Activated naive CD8-positive, alpha-beta T cell treated with anti-CD3 and anti-CD28 coated beads, Interleukin-2, amount 10 ng/mL, durations not matched to agents 7 days and 5 days (primary cell): Measurements from ENCODE around the gene DNAH1. TPM values are rescaled to one million over a fixed set of nuclear protein-coding genes. Genes with fewer than 3 reads are reported as not detected.

ENCODE experiments used
- ATAC-seq: fragments of 150-1000 bp; cut with Tn5 transposase; one replicate; pipeline ENCODE4 v1.10.0; 2021; ENCODE audit warnings: low read depth, moderate library complexity
- POLR2A ChIA-PET: fragments of 350-600 bp; sonication (Branson Sonifier 250); formaldehyde crosslinking; loops from one replicate; lab custom pipeline; 2021; ENCODE audit warnings: antibody characterized with exemption; lab: Charles Lee
- DNase-seq: peaks from one replicate; pipeline ENCODE4 v3.0.0; 2021
- H3K27ac Mint-ChIP-seq: one replicate; pipeline ENCODE4 v1.8.0; 2022; ENCODE audit warnings: mild to moderate bottlenecking, mixed read lengths
- H3K27me3 Mint-ChIP-seq: one replicate; pipeline ENCODE4 v1.8.0; 2022; ENCODE audit warnings: mild to moderate bottlenecking, moderate library complexity, mixed read lengths
- H3K36me3 Mint-ChIP-seq: one replicate; pipeline ENCODE4 v1.8.0; 2021; ENCODE audit warnings: mild to moderate bottlenecking, mixed read lengths
- H3K4me1 Mint-ChIP-seq: one replicate; pipeline ENCODE4 v1.8.0; 2021; ENCODE audit warnings: mixed read lengths
- H3K4me3 Mint-ChIP-seq: one replicate; pipeline ENCODE4 v1.8.0; 2022; ENCODE audit warnings: mild to moderate bottlenecking, moderate library complexity, mixed read lengths
- H3K9me3 Mint-ChIP-seq: one replicate; pipeline ENCODE4 v1.8.0; 2021; ENCODE audit warnings: mixed read lengths
- total RNA-seq, 2 experiments: library from RNA; stranded (reverse); gene quantifications; one replicate each; pipeline ENCODE4 v1.2.3, GENCODE V29; 2021

Gene DNAH1
- total RNA-seq, 2 experiments from 2014 or later = 28.5 to 30.0 TPM

DNA sequence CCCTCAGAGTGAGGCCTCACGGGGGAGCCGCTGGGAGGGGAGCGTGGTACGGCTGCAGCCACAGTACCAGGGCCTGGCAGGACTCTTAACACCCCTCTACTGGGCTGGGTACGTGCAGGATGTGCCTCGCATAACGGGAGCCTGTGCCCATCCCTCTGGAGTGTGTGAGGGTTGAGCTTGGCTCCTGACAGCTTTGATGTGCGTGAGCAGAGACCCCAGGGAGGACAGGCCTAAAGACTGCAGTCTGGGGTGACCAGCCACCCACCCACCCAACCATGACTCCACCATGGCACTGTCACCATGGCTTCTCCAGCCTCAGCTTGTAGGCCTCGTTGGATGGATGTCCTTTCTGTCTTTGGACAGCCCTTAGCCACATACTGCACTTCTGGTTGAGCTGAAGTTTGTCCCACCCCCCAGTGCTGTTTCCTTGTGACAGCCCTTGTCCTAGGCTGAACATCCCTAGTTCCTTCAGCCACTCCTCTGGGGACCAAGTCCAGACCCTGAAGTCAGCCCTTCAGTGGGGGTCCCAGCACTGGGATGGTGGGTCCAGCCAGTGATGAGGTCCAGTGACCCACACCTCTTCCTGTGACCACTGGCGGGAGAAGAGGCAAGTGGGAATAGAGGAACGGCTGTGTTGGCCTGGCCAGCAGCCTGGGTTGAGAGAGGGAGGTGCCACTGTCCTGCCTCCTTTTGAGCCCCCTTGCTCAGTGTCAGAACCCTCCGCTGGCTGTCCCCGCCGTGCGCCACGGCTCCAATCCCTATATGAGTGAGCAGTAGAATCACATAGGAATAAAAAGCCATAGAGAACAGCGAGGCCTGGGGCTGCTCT, 22.4 kb upstream of the DNAH1 start:
- Mint-ChIP-seq H3K9me3 (no peaks in the 10 kb centered on the region), H3K36me3 (peaks cover 1% of the 10 kb centered on the region), H3K4me1 (peaks cover 23% of the 10 kb centered on the region), H3K27me3 (no peaks in the 10 kb centered on the region), H3K4me3 (no peak overlapping the region), H3K27ac (no peak overlapping the region)
- DNase-seq = no peak
- no peak for ATAC-seq
- POLR2A ChIA-PET = no interaction called here

DNA sequence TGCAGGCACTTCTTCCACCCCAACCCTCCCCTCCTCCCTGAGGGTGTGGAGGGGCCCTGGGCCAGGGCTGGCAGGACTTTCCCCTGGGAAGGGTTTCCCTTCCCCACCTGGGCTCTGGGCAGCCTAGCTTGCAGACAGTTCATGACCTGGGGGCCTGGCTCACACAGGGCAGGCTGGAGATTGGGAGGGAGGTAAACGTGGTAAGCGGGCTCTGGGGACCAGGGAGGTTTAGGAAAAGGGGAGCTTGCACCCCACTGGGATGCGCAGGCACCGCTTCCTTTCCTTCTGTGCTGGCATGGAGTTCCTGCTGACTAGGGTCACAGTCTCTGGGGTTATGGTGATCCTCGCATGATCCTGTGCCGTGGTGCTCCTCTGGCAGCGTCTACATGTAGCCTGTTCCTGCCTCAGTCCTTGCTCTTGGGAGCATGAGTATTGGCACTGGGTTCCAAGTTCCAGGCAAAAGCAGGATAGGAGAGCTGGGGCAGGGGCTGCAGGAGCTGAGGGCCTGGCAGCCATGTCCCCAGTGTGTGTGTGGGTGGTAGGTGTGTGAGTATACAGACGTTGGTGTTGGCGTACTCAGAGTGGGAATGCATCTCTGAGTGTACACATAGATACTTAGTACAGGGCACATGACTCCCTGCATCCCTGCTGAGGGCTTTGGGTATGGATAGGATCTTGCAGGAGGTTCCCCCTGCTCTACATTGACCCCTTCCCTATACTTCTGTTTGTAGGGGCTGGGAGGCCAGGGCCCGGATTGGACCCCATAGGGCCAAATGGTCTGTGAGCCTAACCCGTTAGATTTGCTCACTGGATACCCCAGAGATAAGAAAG, 21.6 kb upstream of the DNAH1 start:
- DNase-seq = no peak
- POLR2A ChIA-PET = no interaction called here
- H3K9me3 Mint-ChIP-seq = no peaks in the 10 kb centered on the region
- peaks cover 16% of the 10 kb centered on the region for H3K4me1 Mint-ChIP-seq
- no peak for ATAC-seq
- H3K27me3 Mint-ChIP-seq = no peaks in the 10 kb centered on the region
- H3K36me3 Mint-ChIP-seq = peaks cover 1% of the 10 kb centered on the region
- no peak overlapping the region for H3K27ac Mint-ChIP-seq
- H3K4me3 Mint-ChIP-seq = no peak overlapping the region

DNA sequence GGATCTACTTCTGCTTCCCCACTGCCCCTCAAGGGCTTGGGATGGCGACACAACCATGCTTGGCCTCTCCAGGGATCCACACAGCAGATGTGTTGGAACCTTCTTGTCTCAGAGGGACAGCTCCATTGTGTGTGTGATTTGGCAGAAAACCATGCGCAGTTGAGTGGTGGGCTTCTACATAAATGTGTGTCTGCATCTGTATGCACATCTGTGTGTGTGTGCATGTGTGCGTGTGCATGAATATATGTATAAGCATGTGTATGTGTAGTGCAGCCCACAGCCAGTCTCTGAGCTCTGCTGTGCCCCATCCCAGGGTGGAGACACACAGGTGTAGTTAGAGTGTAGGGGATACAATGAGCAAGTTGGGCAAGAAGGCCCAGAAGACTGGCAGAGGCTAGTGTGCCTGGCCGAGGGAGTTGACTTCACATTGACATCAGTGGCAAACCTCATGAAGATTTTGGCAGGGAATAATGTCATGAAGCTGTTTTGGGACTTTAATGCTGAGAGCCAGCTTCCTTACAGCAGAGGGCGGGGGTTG, 20.4 kb upstream of the DNAH1 start:
- no peak overlapping the region for H3K4me3 Mint-ChIP-seq
- POLR2A ChIA-PET = no interaction called here
- DNase-seq (no peak), ATAC-seq (no peak)
- H3K4me1 Mint-ChIP-seq = peaks cover 12% of the 10 kb centered on the region
- no peaks in the 10 kb centered on the region for H3K9me3 Mint-ChIP-seq
- H3K36me3 Mint-ChIP-seq = peaks cover 1% of the 10 kb centered on the region
- H3K27me3 Mint-ChIP-seq = no peaks in the 10 kb centered on the region
- H3K27ac Mint-ChIP-seq = no peak overlapping the region

DNA sequence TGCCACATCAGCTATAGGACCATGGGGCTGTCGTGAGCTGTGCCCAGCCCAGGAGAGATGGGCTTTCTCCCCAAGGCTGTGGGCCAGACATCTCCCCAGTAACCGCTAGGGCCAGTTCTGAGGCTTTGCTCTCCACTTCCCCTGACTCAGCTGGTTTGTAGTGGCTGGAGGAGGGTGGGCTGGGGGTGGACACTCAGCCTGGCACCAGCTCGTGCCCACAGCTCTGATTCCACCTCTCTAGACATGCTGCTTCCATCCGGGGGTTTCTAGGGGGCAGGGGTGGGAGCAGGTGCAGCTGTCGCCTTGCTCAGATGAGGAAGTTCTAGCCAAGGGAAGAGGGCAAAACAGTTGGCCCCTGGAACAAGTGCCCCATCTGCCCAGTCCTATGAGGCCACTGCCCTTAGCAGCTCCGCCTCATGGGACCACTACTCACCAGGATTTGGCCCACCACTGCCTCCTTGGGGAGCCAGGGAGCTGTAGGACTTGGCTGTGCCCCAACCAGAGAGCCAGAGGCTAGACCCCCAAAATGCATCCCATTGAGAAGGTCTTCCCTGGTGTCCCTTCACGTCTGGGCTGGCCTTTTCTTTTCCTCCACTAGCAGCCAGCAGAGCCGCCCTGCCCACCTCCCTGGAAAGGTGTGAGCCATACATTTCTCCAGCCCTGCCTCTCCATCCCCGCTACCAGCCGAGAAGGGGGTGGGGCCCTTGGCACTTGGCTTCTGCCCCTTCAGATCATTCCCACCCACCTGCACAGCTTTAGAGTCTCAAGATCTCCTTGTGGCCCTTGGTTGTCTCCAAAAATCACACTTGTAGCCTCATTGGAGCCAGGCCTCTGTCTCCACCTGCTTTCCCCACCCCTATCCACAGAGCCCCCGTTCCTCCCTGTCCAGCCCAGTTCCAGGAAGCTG, 18.6 kb upstream of the DNAH1 start:
- H3K4me3 Mint-ChIP-seq = no peak overlapping the region
- ATAC-seq = no peak
- H3K36me3 Mint-ChIP-seq = no peaks in the 10 kb centered on the region
- no peaks in the 10 kb centered on the region for H3K4me1 Mint-ChIP-seq
- no peaks in the 10 kb centered on the region for H3K27me3 Mint-ChIP-seq
- no peak for DNase-seq
- no peak overlapping the region for H3K27ac Mint-ChIP-seq
- POLR2A ChIA-PET = interaction anchor here (1.1 kb wide), 1 partner anchor 10 kb away, joined by 3 read pairs; the partner anchor contains the start of gene GLYCTK
- H3K9me3 Mint-ChIP-seq = no peaks in the 10 kb centered on the region

DNA sequence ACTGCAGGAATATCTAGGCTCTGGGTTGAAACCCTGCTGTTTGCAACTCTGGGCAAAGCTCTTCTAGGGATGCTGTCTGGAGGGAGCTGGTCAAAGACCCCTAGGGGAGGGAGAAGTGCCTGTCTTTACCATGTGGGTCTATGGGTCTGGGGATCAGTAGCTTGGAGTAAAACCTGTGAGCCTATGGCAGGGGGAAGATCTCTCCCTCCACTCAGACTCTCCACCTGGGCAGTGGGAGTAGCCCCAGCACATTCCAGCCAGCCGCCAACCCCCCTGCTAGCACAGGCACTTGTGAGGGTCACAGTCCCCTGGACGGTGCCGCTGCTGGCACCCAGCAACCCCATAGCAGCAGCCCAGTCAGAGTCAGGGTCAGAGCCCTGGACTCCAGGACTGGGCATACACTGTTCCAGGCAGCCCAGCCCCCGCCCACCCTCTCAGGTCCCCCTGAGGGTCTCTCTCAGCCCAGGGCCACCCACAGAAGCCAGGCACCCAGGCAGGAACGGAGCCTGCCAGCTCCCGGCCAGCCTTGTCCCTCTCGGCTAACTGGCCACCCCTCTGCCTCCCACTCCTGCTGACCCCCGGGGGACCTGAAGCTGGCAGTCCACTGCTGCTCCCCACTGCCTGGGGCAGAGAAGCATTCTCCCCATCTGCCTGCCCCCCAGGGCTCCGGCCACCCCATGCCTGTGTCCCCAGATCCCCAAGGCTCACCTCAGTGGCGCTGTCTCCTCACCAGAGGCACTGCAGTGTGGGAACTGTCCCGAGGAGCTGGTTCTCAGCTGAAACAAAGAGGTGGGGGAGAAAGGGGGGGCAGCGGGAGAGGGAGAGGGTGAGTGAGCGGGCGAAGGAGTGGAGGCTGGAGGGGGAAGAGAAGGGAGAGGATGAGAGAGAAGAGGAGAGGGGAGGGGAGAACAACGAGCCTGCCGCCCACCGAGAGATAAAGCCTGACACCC, 17.7 kb upstream of the DNAH1 start:
- H3K27ac Mint-ChIP-seq = no peak overlapping the region
- DNase-seq = no peak

DNA sequence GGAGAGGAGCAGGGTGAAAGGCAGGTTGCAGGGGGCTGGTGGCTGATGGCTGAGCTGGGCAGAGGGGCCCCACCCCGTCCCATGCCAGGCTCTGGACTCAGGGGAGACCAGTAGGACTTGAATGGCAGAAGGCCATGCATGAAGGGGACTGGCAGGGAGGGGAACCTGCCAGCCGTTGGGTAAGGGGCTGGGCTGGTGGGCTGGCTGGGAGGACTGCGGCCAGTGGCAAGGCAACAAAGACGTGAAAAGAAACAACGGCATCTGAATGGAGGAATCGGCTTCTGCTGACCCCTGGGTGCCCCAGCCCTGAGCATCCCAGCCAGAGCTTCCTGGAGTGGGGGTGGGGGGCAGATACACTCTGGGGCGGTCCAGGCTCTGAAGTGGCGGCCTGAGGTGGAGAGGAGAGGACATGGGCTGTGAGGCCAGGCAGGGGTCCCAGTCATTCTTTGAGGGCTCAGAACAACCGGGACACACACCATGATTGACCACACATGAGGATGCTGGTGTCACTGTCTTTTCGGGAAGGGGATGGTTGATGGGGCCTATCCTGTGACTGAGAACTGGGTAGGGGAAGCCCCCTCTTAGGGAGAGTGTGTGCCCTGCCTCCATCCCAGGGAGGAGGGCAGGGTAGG, 16.8 kb upstream of the DNAH1 start:
- H3K27ac Mint-ChIP-seq = peak overlapping the region; percentile 46
- DNase-seq = no peak
- H3K36me3 Mint-ChIP-seq = no peaks in the 10 kb centered on the region
- POLR2A ChIA-PET = interaction anchor here (1.5 kb wide), 1 partner anchor 10 kb away, joined by 4 read pairs; no protein-coding TSS in a partner anchor
- H3K27me3 Mint-ChIP-seq = no peaks in the 10 kb centered on the region
- H3K4me1 Mint-ChIP-seq = no peaks in the 10 kb centered on the region
- no peak overlapping the region for H3K4me3 Mint-ChIP-seq
- ATAC-seq = no peak
- no peaks in the 10 kb centered on the region for H3K9me3 Mint-ChIP-seq

More for the DNA sequence above, 17.7 kb upstream of the DNAH1 start:
- Mint-ChIP-seq H3K36me3 (no peaks in the 10 kb centered on the region), H3K4me3 (no peak overlapping the region), H3K4me1 (no peaks in the 10 kb centered on the region), H3K9me3 (no peaks in the 10 kb centered on the region), H3K27me3 (no peaks in the 10 kb centered on the region)
- POLR2A ChIA-PET = interaction anchor here (1.1 to 1.5 kb wide), 2 partner anchors 9 to 11 kb away, joined by 3 to 4 read pairs; partner anchors contain the start of gene GLYCTK
- ATAC-seq = no peak

DNA sequence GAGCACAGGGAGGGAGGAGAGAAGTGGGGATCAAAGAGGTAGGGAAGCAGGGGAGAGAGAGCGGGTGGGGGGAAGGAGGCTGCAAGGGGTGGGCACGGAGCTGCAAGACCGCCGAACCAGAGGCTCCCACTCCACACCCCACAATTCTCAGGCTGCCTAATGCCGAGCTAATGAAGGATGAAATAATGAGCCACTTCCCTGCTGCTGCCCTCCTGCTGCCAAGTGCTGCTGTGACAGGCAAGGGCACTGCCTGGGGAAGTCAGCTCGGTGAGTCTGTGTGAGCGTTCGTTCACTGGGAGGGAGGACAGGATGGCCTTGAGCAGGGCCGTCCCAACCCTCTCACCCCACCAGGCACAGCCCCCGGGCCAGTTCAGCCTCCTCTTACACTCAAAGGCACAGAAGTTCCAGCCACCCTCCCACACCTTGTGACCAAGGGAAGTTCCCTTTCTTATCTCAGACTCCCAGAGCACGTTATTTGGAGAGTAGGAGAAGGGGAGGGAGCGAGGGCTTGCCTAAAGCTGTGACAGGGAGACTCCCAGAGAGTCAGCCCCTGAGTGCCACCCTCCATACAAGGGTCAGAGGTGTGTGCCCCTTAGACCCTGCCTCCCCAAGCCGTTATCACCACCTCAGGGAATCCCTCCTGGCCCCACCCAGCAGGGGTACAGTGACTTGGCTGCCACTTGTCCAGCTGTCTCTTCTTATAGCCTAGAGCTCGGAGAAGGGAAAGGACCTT, 16.1 kb upstream of the DNAH1 start:
- ATAC-seq = peak; percentile 11
- no peaks in the 10 kb centered on the region for H3K27me3 Mint-ChIP-seq
- H3K27ac Mint-ChIP-seq = peak overlapping the region; percentile 46

DNA sequence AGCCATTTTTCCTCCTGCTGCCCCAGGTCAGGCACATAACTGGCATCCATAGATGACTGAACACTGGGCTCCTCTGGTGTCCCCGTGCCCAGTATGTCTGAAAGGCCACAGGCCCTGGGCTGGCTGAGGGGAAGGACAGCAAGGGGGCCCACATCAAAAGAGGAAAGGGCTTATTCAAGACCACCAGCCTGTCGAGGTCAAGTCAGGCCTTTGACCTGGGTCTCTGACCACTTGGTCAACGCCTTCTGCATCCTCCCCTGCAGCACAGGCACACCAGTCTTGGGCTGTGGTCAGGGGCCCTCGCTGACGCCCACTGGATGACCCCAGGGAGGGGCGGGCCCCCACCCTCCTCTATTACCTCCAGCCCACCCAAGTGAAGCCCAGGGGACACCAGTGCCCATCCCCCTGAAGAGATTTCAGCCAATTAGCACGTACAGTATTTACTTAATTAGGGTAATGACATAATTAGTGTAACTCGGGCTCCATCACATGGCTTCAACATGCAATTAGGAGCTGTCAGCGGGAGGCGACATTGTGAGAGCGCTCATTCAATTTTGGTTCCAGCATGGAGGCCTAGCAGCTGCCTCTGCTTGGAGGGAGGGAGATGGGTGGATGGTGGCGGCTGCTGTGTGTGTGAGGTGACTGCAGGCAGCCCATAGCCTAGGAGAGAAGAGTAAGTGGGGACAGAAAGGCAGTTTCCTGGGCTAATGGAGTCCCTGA, 13.5 kb upstream of the DNAH1 start:
- ATAC-seq = no peak
- Mint-ChIP-seq H3K4me1 (peaks cover 11% of the 10 kb centered on the region), H3K27ac (no peak overlapping the region), H3K9me3 (no peaks in the 10 kb centered on the region), H3K36me3 (peaks cover 5% of the 10 kb centered on the region), H3K27me3 (no peaks in the 10 kb centered on the region), H3K4me3 (no peak overlapping the region)
- no peak for DNase-seq
- POLR2A ChIA-PET = no interaction called here

More for the DNA sequence above, 16.1 kb upstream of the DNAH1 start:
- H3K4me3 Mint-ChIP-seq = no peak overlapping the region
- POLR2A ChIA-PET = interaction anchor here (0.6 to 1.5 kb wide), 2 partner anchors 11 to 12 kb away, joined by 3 to 4 read pairs; partner anchors contain the start of gene GLYCTK
- H3K36me3 Mint-ChIP-seq = no peaks in the 10 kb centered on the region
- no peaks in the 10 kb centered on the region for H3K9me3 Mint-ChIP-seq
- no peak for DNase-seq
- H3K4me1 Mint-ChIP-seq = no peaks in the 10 kb centered on the region

DNA sequence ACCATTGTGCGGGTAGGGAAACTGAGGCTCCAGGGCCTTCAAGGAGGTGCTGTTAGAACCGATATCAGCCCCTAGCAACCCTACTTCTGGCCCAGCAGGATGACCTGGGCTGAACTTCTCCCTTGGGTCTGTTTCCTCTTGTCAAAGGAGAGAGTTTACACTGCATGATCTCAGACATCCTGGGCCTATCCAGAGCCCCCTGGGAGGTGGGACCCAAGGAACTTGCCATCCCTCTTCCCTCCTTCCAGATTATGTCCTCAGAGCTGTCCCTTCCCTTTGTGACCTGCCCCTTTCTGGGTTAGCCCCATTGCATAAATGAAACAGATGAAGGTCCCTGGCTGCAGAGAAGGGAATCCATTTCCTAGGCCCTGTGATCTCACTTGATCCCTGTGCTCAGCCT, 12.3 kb upstream of the DNAH1 start:
- Mint-ChIP-seq H3K36me3 (peaks cover 5% of the 10 kb centered on the region), H3K27me3 (no peaks in the 10 kb centered on the region), H3K4me3 (no peak overlapping the region), H3K4me1 (peaks cover 17% of the 10 kb centered on the region), H3K9me3 (no peaks in the 10 kb centered on the region), H3K27ac (no peak overlapping the region)
- POLR2A ChIA-PET = no interaction called here
- DNase-seq = no peak
- no peak for ATAC-seq

DNA sequence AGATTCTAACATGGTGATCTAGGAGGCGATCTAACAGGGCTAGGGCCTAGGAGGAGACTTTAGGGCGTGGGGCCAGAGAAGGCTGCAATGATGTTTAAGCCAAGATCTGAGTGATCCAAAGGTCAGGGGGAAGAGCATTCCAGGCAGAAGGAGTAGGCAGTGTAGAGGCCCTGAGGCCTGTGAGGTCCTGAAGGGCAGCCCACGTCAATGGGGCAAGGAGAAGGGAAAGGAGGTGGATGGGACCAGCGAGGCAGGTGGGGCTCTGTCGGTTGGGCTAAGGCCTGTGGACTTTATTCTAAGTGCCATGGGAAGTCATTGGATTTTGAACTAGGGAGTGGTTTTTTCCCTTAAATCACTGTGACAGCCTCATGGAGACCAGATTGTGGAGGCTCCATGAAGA, 10.2 kb upstream of the DNAH1 start:
- Mint-ChIP-seq H3K27ac (no peak overlapping the region), H3K36me3 (peaks cover 8% of the 10 kb centered on the region), H3K4me3 (no peak overlapping the region), H3K4me1 (peaks cover 20% of the 10 kb centered on the region), H3K9me3 (no peaks in the 10 kb centered on the region), H3K27me3 (no peaks in the 10 kb centered on the region)
- POLR2A ChIA-PET = no interaction called here
- no peak for ATAC-seq
- DNase-seq = no peak
